Putamen (tissue), 1 donor: Measurements from ENCODE around the gene CSNK1D.
A peak's percentile ranks its signal among the peaks of the same experiment; 100 is the strongest.

ENCODE experiments used
- DNase-seq: peaks from one replicate; pipeline ENCODE4 v3.0.0-alpha.2; 2016; ENCODE audit warnings: low spot score

The CSNK1D gene

GRCh38 chr17:82310877-82311276 lies 37.4 kb upstream of the CSNK1D start:
- no peak for DNase-seq

DNA sequence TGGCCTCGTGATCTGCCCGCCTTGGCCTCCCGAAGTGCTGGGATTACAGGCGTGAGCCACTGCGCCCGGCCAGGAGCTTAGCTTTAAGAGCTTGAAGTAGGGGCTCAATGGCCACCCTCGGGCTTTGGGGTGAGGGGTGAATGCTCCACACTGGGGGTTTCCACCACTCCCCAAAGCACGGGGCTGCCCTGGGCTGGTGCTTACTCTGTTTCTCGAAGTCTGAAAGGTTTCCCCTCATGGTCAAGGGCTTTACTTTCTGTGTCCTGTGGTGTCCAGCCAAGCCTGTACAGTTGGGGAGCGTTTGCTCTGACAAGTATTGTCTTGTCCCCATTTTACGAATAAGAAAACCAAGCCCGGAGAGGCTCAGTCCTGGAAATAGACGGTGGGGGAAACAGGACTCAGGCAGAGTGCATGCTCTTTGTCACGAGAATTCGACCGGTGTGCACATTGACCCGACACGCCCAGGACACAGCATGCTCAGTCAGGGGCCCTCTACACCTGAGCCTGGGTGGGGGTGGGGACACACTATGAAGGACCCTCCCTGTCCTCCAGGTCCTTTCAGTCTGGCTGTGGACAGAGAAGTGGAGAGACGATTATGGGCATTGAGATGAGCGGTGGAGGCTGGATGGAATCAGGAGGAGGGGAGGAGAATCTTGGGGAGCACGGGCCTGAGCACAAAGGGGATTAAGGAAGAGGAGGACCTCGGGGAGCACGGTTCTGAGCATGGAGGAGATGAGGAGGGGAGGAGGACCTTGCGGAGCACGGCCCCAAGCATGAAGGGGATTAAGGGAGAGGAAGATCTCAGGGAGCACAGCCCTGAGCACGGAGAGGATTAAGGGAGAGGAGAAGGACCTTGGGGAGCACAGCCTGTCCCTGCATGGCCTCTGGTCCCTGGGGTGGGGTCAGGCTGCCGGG lies 36.4 kb upstream of the CSNK1D start:
- no peak for DNase-seq

- DNase-seq, result no peak
These were observed 32.3 kb upstream of the CSNK1D start for GRCh38 chr17:82305727-82306300.

DNA sequence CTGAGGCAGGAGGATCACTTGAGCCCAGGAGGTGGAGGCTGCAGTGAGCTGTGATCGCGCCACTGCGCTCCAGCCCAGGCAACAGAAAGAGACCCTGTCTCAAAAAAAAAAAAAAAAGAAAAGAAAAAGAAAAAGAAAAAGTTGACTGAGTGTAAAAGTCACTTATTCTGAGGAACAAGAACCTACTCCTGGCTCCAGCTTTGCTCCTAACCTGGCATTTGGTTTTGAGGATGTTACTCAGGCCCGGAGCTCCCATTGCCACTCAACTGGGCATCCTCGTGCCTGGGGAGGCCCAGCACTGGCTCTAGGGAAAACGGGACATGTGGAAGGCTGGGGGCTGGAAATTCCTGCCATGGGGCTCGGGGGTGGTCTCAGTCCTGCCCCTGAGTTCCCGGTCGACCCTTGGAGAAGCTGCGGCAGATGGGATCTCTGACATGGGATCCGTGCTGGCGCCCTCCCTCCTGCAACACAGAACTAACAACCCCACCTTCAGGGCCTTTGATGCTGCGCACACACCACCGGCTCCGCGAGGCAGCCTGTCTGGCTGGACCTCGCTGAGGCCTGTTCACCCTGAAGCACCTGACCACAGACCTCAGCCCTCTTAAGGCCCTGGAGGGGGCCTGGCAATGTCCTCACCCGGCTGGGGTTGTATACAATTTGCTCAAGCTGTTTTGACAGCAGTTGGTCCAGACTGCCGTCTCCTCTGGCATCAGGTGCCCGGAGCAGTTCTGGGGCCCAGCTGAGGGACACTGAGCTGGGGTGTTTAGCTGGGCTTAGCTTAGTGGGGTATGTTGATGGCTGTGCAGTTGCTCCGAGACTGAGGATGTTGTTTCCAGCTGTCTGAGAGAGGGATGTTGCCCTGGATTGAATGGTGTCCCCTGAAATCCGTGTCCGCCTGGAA lies 31.6 kb upstream of the CSNK1D start:
- no peak for DNase-seq

DNA sequence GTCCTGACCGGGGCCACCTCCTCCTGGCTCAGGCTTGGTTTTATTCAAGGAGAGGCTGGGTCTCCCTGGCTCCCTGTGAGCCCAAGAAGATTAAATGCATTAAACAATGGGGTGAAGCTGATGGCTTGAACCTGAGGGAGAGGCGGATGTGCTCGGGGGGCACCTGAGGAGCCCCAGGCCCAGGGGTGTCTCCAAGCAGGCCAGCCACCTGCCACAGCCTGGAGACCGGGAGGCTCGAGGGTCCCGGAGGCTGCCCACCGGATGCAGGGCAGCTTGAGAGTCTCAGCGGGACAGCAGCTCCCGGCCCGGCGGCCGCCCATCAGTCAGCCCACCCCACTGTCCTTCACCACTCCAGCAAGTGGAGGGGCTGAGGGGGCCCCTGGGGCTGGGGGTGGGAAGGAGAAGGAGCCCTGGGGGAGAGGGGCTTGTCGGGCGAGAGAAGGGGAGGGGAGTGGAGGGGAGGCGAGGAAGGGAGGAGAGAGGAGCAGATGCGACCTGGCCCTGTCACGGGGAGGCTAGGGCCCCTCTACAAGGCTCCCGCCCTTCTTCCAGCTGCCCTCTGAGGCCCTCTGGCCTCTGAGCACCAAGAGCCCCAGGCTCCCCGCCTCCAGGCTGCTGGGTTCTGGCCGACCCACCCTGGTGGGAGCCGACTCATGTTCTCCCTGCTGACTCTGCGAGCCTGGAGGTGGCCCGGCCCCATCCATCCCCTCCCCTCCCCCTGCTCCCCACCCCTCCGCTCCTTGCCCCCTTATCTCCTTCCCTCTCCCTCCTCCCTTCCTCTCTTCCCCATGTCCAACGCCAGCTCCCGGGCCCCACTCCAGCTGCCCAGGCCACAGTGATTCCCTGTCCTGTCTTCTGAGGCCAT lies 30.7 kb upstream of the CSNK1D start:
- no peak for DNase-seq

GRCh38 chr17:82302991-82303943 lies 29.8 kb upstream of the CSNK1D start:
- no peak for DNase-seq

GRCh38 chr17:82302568-82302963 lies 29.1 kb upstream of the CSNK1D start:
- no peak for DNase-seq

GRCh38 chr17:82301916-82302567 lies 28.5 kb upstream of the CSNK1D start:
- DNase-seq, result no peak

GRCh38 chr17:82301300-82301915 lies 27.9 kb upstream of the CSNK1D start:
- no peak for DNase-seq

DNA sequence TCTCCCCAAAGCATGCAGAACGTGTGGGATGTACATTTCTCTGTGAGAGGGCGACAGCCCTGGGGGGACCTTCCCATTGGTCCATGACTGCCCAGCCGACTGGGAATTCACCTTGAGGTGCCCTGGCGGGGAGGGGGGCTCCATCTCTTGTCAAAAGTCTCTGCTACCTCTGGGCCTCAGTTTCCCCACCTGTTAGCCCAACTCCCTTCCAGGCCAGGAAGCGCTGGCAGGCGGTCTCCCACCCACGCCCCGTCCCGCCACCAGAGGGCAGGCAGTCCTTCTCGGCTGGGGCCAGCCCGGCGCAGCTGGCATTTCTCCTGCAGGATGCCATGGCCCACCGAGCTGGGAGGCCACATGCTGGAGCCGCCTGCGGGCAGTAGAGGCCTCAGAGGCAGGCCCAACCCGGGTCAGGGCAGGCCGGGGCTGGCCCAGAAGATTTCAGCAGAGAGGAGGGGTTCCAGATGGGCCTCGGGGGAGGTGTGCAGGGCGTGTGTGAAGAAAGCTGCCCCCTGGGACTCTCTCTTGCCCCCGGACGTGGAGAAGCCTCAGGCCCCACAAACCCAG lies 27.3 kb upstream of the CSNK1D start:
- DNase-seq, result no peak

GRCh38 chr17:82300228-82300627 lies 26.7 kb upstream of the CSNK1D start:
- DNase-seq, result no peak

- DNase-seq, result no peak
These were observed 26.0 kb upstream of the CSNK1D start for GRCh38 chr17:82299452-82299851.

DNA sequence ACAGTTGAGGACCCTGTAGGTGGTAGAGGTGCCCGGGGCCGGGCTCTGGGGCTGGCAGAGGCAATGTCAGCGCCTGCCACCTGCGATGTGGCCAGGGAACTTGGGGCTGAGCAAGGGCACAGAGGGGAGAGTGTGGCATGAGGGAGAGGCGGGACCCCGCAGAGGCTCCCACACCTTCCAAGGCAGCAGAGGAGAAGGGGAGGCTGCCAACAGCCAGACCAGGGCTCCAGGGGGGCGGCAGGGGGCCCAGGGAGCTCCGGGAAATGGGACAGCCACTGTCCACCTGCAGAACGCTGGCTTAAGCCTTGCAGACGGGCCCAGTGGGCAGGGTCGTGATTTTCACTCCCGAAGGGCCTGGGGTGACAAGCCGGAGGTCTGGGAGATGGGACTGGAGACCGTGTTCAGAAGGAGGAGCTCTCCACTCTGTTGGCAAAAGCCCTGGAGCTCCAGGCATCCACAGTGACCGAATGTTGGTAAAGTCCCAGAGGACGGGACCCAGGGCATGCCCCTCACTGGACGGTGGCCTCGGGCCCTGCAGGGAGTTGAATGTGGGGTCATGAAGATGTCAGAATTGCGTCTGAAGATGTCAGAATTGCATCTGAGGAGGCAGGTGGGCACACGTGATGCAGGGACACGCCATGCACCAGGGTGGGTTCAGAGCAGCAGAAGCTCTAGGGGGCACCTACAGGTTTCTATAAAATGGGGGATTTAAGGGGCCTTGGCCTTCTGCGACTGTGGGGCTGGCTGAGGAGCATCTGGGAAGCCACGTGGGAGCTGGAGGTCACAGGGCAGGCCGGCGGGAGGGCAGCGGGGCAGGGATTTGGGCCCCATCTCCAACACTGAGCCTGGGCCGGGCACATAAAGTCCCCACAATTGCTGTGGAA lies 25.3 kb upstream of the CSNK1D start:
- no peak for DNase-seq

DNA sequence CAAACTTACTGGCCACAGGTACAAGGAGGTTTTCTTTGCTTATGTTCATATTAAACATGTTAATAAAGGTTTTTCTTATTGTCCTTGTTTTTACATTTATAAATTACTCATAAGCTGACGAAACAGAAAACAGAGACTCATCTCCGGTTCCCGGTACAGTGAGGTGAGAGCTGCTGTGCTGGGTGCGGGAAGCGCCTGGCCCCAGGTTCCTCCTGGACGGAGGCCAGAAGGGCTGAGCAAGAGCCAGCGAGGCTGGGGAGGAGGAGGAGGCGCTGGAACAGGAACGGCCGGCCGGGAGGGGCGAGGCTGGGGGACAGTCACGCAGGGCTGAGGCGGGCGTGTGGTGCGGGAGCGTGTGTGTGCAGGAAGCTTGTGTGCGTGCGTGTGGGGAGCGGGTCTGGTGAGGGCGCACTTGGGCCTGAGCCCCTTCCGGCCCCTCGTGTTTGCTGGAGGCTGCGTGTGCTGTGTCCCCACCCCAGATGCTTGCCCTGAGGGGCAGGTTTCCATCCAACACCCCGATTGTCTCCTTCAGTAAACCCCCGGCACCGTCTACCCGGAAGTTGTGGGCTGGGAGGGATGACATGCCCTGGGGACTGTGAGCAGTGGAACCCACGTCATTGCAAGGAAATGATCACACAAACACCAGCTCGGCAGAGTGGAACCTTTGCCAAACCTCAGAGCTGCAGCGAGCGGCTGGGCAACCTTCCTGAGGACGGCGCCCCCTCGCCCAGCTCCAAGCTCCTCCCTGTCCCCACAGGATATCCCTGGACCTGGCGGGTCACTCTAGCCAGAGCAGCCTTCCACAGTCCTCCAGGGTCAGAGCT lies 24.4 kb upstream of the CSNK1D start:
- DNase-seq, result peak; percentile 45

GRCh38 chr17:82297280-82297713 lies 23.8 kb upstream of the CSNK1D start:
- DNase-seq, result no peak

GRCh38 chr17:82296511-82297279 lies 23.2 kb upstream of the CSNK1D start:
- no peak for DNase-seq
